Bronchial epithelial cell (primary cell): ENCODE data around the gene TMTC1. TPM values are rescaled to one million over a fixed set of nuclear protein-coding genes. Genes with fewer than 3 reads are reported as not detected.
A peak's percentile ranks its signal among the peaks of the same experiment; 100 is the strongest.

Experiments used
- DNase-seq: peaks from one replicate; pipeline ENCODE4 v3.0.0-alpha.2; 2010; ENCODE audit warnings: low read depth
- FAIRE-seq: peaks from 2 replicates; lab custom pipeline; 2011; peaks lifted over from hg19 to GRCh38; lab: Jason Lieb, UNC
- H3K27me3 ChIP-seq: 2 replicates; pipeline ENCODE4 v1.5.1; 2011; ENCODE audit warnings: low read length; ENCODE audit not compliant: control insufficient read depth, insufficient read depth
- H3K36me3 ChIP-seq: 2 replicates; pipeline ENCODE4 v1.5.1; 2011; ENCODE audit warnings: low read length; ENCODE audit not compliant: control insufficient read depth, insufficient read depth
- H3K4me3 ChIP-seq: 2 replicates; pipeline ENCODE4 v1.5.1; 2011; ENCODE audit warnings: mild to moderate bottlenecking, low read depth, low read length, control low read depth
- total RNA-seq: library from RNA; depleted of rRNA; stranded (reverse); fragments of >200 nt; gene quantifications from 2 replicates; pipeline ENCODE4 v1.2.1, GENCODE V29; 2014
- TF ChIP-seq, protein P1 (sequence below): IDR thresholded peaks from 2 replicates; pipeline ENCODE4 v1.5.1; 2011; ENCODE audit warnings: mild to moderate bottlenecking, moderate library complexity, low read length, control low read depth, inconsistent platforms; ENCODE audit not compliant: insufficient read depth, severe bottlenecking

The TMTC1 gene
- total RNA-seq, 1 donor from 2014 or later: 4.5 TPM

DNA sequence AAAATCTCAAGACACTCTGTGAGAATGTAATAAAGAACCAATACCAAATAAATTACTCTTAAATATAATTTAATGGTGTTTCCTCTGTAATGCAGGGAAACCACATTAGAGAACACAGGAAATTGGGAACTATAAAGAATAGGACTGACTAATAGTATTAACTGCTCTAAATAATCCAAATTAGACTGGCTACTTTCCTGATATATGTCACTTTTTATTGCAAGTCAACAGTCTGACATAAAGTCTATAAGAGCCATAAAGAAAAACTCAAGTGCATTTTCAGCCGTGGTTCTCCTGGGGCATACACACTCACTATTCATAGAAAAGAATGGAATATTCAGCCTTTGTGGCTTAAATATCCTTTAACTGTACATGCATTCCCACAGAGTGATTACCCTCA is 161.5 kb downstream of the TMTC1 start:
- Histone ChIP-seq H3K4me3 (no peak overlapping the region), H3K36me3 (no peaks in the 10 kb centered on the region), H3K27me3 (no peaks in the 10 kb centered on the region)
- DNase-seq (no peak), FAIRE-seq (no peak)
- TF ChIP-seq, protein P1, sequence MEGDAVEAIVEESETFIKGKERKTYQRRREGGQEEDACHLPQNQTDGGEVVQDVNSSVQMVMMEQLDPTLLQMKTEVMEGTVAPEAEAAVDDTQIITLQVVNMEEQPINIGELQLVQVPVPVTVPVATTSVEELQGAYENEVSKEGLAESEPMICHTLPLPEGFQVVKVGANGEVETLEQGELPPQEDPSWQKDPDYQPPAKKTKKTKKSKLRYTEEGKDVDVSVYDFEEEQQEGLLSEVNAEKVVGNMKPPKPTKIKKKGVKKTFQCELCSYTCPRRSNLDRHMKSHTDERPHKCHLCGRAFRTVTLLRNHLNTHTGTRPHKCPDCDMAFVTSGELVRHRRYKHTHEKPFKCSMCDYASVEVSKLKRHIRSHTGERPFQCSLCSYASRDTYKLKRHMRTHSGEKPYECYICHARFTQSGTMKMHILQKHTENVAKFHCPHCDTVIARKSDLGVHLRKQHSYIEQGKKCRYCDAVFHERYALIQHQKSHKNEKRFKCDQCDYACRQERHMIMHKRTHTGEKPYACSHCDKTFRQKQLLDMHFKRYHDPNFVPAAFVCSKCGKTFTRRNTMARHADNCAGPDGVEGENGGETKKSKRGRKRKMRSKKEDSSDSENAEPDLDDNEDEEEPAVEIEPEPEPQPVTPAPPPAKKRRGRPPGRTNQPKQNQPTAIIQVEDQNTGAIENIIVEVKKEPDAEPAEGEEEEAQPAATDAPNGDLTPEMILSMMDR: no peak

DNA sequence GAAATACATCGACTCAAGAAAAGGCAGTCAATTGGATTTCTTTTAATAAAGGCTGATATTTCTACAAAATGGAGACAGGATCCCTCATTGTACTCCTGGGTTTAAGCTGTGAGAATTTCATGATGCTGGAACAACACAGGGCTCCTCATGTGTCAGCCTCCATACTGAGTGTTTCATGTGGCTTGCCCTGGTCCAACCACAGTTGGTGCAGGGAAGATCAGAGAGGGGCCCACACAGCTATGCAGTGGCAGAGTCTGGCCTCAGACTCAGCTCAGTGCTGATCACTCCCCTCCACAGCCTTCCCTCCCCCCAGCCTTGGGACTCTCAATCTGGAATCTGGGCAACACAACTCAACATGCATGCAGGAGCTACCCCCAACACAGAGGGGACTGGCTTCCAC is 163.7 kb downstream of the TMTC1 start:
- DNase-seq: no peak
- Histone ChIP-seq H3K27me3 (no peaks in the 10 kb centered on the region), H3K36me3 (no peaks in the 10 kb centered on the region), H3K4me3 (no peak overlapping the region)
- TF ChIP-seq, protein P1: no peak
- FAIRE-seq: no peak

DNA sequence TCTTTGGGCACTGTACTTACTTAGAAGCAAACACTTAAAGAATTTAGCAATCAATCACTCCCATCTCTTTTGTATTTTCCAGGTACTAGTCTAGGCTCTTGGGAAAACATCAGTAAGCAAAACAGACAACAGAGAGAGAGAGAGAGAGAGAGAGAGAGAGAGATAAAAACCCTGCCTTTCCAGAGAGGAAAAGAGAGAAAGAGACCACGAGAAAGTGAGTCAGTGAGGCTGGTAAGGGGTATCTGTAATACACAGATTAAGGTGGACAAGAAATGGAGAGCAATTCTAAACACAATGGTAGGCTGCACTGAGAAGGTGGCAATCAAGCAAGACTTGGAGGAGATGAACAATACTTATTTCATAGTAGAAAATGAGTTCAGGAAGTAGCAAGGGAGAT is 166.3 kb downstream of the TMTC1 start:
- no peak for FAIRE-seq
- DNase-seq: no peak
- Histone ChIP-seq H3K36me3 (no peaks in the 10 kb centered on the region), H3K4me3 (no peak overlapping the region), H3K27me3 (no peaks in the 10 kb centered on the region)
- TF ChIP-seq, protein P1: no peak

DNA sequence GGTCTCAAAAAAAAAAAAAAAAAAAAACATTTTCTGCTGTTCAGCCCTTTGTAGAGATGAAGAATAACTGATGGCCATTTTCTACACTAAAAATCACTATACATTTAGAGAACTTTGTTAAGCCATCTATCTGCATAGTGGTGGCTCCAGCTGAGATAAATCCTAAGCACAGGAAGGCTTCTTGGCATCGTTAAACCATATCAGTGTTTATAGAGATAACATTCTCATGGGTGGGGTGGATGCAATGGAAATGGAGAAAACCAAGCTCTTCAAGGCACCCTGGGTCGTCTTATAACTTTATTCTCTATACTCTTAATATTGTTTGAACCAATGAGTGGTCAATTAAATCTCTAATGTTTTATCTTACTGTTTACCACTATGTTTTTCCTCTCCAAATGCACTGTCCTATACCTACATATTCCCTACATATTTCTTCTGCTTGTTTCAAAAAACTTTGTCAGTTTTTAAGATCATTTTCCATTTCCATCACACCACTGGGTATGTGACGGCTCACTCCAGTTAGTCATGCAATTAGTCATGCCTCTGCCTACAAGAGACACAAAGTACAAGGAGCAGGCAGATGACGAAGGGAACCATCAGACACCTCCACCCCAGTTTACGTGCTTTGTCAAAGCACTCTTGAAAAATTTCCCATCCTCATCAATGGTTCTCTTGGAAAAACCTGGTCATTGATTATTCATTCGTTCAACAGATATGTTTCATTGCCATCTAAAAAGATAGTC is 166.9 kb downstream of the TMTC1 start:
- DNase-seq (peak; percentile 91), FAIRE-seq (peak; percentile 52)

DNA sequence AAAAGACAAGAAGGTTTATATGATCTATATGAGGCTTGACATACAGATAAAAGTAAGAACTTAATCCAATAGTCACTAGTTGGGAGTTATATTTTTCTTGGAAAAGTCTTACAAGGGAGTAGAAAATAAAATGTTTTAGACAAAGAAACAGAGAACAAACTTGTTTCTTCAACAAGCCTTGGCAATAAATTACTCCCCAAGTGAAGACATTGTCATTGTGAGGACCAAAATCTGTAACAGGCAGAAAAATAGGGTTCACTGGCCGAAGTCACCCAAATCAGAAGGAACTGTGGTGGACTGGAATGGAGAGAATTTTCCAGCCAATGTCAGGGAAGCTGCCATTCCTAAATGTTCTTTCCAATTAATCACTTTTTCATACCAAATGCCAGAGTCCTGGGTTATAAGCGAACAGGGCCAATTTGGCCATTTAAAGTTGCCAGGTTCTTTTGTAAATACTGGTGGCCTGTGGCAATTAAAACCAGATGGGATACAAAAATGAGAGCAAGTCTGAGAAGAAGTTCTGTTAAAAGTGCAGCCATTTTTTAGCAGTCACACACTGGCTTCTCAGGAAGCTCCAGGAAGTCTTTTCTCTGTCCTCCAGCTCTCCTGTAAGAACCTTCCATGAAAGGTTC is 168.9 kb downstream of the TMTC1 start:
- TF ChIP-seq, protein P1: no peak
- no peaks in the 10 kb centered on the region for H3K27me3 ChIP-seq
- H3K4me3 ChIP-seq: no peak overlapping the region
- FAIRE-seq (no peak), DNase-seq (no peak)
- H3K36me3 ChIP-seq: no peaks in the 10 kb centered on the region

More for the DNA sequence above, 166.9 kb downstream of the TMTC1 start:
- H3K27me3 ChIP-seq: no peaks in the 10 kb centered on the region
- no peak overlapping the region for H3K4me3 ChIP-seq
- no peaks in the 10 kb centered on the region for H3K36me3 ChIP-seq
- TF ChIP-seq, protein P1: no peak
